A673 (cell line): ENCODE data around the gene FBXW8.

Experiments used
- EZH2 ChIP-seq: fragments of 200-600 bp; sonication (generic); IDR thresholded peaks from 2 replicates; pipeline ENCODE4 v1.6.1; 2017; ENCODE audit warnings: borderline replicate concordance, low read depth, mild to moderate bottlenecking, mixed read lengths, antibody characterized with exemption, low read length; ENCODE audit not compliant: poor library complexity, severe bottlenecking
- TF ChIP-seq, protein P1 (sequence below): fragments of 300-800, 200-600 bp; sonication (generic); conservative IDR thresholded peaks from 2 replicates; pipeline ENCODE4 v1.5.1; 2017; ENCODE audit warnings: low read depth, mild to moderate bottlenecking, antibody characterized with exemption, low read length, moderate library complexity, mixed read lengths

DNA sequence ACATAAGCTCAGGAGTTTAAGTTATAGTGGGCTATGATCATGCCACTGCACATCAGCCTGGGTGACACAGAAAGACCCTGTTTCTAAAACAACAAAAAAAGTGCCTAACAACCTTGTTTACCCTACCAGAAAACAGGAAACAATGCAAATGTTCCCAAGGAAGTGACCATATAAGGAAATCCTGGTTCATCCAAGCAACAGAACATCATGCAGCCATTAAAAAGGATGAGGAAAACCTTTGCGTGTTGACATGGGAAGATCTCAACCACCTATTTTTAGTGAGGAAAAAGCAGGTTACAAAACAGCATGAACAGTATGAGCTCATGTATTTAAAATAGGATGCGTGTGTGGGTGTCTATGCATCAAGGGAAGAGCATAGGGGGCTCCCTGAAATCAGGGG, 43.2 kb upstream of the FBXW8 start:
- TF ChIP-seq, protein P1, sequence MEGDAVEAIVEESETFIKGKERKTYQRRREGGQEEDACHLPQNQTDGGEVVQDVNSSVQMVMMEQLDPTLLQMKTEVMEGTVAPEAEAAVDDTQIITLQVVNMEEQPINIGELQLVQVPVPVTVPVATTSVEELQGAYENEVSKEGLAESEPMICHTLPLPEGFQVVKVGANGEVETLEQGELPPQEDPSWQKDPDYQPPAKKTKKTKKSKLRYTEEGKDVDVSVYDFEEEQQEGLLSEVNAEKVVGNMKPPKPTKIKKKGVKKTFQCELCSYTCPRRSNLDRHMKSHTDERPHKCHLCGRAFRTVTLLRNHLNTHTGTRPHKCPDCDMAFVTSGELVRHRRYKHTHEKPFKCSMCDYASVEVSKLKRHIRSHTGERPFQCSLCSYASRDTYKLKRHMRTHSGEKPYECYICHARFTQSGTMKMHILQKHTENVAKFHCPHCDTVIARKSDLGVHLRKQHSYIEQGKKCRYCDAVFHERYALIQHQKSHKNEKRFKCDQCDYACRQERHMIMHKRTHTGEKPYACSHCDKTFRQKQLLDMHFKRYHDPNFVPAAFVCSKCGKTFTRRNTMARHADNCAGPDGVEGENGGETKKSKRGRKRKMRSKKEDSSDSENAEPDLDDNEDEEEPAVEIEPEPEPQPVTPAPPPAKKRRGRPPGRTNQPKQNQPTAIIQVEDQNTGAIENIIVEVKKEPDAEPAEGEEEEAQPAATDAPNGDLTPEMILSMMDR: no peak
- TF ChIP-seq EZH2: no peak
